HL-60 (cell line): Measurements from ENCODE around the gene HAP1.

Source experiments
- DNase-seq, 2 experiments: peaks; one replicate each; pipeline ENCODE4 v3.0.0-alpha.2; 2010 to 2020; ENCODE audit warnings: low read depth in 1 of 2, low spot score in 1 of 2
- H3K27ac ChIP-seq: fragments of 250-450 bp; sonication (Bioruptor Pico); replicated peaks from 2 replicates; pipeline ENCODE4 v1.5.1; 2020; ENCODE audit warnings: mild to moderate bottlenecking, moderate library complexity
- H3K27me3 ChIP-seq: fragments of 250-450 bp; sonication (Bioruptor Pico); 2 replicates; pipeline ENCODE4 v1.5.1; 2021; ENCODE audit warnings: mild to moderate bottlenecking, moderate library complexity; ENCODE audit not compliant: insufficient read depth, poor library complexity, severe bottlenecking
- H3K4me3 ChIP-seq: replicated peaks from 2 replicates; pipeline ENCODE4 v1.5.1; 2011; ENCODE audit warnings: mild to moderate bottlenecking, control low read depth, low read length; ENCODE audit not compliant: insufficient read depth
- CTCF ChIP-seq: IDR thresholded peaks from one replicate; pipeline ENCODE4 v1.5.1; 2011; ENCODE audit warnings: low read length, control low read depth, inconsistent platforms; ENCODE audit not compliant: insufficient read depth
- GABPA ChIP-seq: IDR thresholded peaks from 2 replicates; pipeline ENCODE4 v1.6.1; 2012; ENCODE audit warnings: low read depth
- POLR2AphosphoS5 ChIP-seq: IDR thresholded peaks from 2 replicates; pipeline ENCODE4 v1.6.1; 2012; ENCODE audit warnings: low read depth
- REST ChIP-seq: IDR thresholded peaks from 2 replicates; pipeline ENCODE4 v1.6.1; 2012; ENCODE audit warnings: low read depth; ENCODE audit not compliant: insufficient replicate concordance
- SPI1 ChIP-seq: IDR thresholded peaks from 2 replicates; pipeline ENCODE4 v1.6.1; 2012; ENCODE audit warnings: low read depth, mild to moderate bottlenecking, borderline replicate concordance

Gene HAP1

DNA sequence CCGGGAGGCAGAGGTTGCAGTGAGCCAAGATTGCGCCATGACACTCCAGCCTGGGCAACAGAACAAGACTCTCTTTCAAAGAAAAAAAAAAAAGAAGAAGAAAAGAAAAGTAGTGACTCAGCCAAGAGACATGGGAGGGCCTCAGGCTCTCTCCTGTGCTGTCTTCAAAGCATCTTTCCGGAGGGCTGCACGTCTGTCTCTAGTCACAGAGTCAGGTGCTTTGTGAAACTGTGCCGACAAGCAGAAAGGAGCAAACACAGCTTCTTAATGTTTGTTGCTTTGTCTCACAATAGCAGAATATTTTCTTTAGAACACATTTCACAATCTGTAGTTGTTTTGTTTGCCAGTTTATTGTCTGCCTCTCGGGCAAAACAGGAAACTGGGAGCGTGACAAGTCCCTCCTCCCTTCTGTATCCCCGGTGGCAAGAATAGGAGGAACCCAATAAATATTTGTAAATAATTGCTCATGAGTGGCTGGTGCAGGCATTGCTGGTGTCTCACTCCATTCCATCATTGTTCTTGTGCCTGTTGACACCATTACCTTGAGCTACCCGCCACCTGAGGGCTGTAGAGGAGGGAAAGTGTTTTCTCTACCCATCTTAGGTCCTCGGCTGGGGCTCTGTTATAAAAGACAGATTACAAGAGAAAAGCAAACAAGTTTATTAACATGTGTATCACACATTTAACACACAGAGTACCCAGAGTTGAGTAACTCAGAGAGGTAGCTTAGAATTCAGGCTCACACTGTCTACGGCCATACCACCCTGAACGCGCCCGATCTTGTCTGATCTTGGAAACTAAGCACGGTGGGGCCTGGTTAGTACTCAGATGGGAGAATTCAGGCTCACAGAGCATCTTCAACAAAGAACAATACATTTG is 16.8 kb downstream of the HAP1 start:
- DNase-seq = peak in 1 of 2 experiments; percentile 33
- H3K4me3 ChIP-seq = no peak overlapping the region
- H3K27me3 ChIP-seq = no peaks in the 10 kb centered on the region
- H3K27ac ChIP-seq = no peak overlapping the region
- TF ChIP-seq REST (no peak), SPI1 (no peak), CTCF (no peak)

DNA sequence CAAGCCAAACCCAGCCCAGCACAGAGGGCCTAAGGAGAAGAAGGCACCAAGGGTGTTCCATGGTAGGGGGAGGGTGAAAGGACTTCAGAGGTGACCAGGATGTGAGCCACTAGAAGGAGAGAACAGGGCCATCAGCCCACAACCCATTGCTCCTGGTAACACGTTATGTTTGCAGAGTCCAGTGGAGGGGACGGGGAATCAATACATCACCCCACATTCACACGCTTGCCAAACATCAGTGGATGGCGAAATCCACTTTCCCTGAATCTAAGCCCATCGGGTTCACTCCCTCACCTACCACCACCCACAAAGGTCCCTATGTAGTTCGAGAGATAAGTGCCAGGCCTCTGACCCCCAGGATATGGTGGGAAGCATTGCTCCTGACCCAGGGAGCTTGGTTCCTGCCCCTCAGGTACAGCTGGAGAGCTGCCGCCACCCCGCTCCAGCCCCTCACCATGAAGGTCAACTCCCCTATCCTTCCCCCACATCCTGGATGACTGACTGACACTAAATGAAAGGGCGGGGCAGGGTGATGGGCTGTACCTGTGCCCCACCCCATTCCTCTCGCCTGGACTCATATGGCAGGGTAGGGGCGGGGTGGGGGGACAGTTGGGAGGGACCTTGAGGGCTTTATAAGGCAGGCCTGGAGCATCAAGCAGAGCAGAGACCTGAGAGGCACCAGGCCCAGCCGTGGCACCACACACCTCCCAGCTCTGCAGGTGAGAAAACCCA is 22.6 kb downstream of the HAP1 start, which contains the start of gene GAST:
GAST (plus strand) TSS at position 663 of the 732 bp plus-strand sequence. CDS start 3,106 bp downstream, outside the sequence.
- Histone ChIP-seq H3K4me3 (no peak within 1 kb of the TSS), H3K27ac (no peak within 1 kb of the TSS), H3K27me3 (no peaks in the 10 kb centered on the region)
- no peak for DNase-seq
- TF ChIP-seq SPI1 (no peak), CTCF (no peak), GABPA (no peak), POLR2AphosphoS5 (no peak), REST (no peak)

- DNase-seq = no peak
- no peak for TF ChIP-seq CTCF
- TF ChIP-seq POLR2AphosphoS5 = no peak
- TF ChIP-seq REST = no peak
- no peak for TF ChIP-seq GABPA
- TF ChIP-seq SPI1 = no peak
Measured at GRCh38 chr17:41710472-41711090, 23.9 kb downstream of the HAP1 start.

More at GRCh38 chr17:41710472-41711090, 23.9 kb downstream of the HAP1 start:
- H3K27me3 ChIP-seq = no peaks in the 10 kb centered on the region
- H3K27ac ChIP-seq = no peak overlapping the region
- H3K4me3 ChIP-seq = no peak overlapping the region
